ENCODE data around the gene ZGPAT. TPM values are rescaled to one million over a fixed set of nuclear protein-coding genes. Genes with fewer than 3 reads are reported as not detected.

The ZGPAT gene
- total and polyA plus RNA-seq, 5 donors, result 14.5 to 29.5 (median 17.6) TPM

GRCh38 chr20:63737695-63737944, 29.8 kb downstream of the ZGPAT start:
- intact Hi-C loops (cut with DNase I), result loop anchor here in 1 of 4 donors (10.0 kb wide), 1 partner anchor 93 kb away; no protein-coding TSS in a partner anchor
- H3K4me3 ChIP-seq (ENCODE audit: low read length), result peak overlapping the region; percentile 7
- no peak for DNase-seq
- no peaks in the 10 kb centered on the region for H3K9me3 ChIP-seq (ENCODE audit: control insufficient read depth, low read length)
- 14% methylated on average over 26 of the region's 26 CpGs for WGBS
- H3K27ac ChIP-seq (ENCODE audit: low read length), result no peak overlapping the region
- ATAC-seq, result no peak
- no peaks in the 10 kb centered on the region for H3K27me3 ChIP-seq (ENCODE audit: control insufficient read depth, insufficient read depth)
- peaks cover 5% of the 10 kb centered on the region for H3K4me1 ChIP-seq (ENCODE audit: control insufficient read depth, insufficient read depth, low read length)

DNA sequence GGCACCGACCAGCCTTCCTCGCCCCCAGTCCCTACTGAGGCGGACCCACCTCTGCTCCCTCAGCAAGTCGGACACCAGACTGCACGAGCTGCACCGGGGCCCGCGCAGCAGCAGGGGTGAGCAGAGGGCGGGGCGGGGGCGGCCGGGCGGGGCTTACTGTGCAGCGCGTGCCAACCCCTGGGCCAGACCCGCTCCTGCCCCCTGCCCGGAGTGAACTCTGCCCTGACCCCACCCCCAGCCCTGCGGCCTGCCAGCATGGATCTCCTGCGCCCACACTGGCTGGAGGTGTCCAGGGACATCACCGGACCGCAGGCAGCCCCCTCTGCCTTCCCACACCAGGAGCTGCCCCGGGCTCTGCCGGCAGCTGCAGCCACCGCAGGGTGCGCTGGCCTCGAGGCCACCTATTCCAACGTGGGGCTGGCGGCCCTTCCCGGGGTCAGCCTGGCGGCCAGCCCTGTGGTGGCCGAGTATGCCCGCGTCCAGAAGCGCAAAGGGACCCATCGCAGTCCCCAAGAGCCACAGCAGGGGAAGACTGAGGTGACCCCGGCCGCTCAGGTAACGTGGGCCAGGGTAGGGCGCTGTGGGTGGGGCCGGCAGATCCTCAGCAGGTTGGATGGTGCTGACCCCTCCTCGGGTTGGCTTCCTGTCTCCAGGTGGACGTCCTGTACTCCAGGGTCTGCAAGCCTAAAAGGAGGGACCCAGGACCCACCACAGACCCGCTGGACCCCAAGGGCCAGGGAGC, 30.3 kb downstream of the ZGPAT start:
- Histone ChIP-seq H3K27me3 (ENCODE audit: control insufficient read depth, insufficient read depth) (no peaks in the 10 kb centered on the region), H3K4me3 (ENCODE audit: low read length) (peak overlapping the region; percentile 7), H3K4me1 (ENCODE audit: control insufficient read depth, insufficient read depth, low read length) (peaks cover 5% of the 10 kb centered on the region), H3K9me3 (ENCODE audit: control insufficient read depth, low read length) (no peaks in the 10 kb centered on the region), H3K27ac (ENCODE audit: low read length) (no peak overlapping the region)
- no peak for ATAC-seq
- intact Hi-C loops (cut with DNase I), result loop anchor here in 1 of 4 donors (10.0 kb wide), 1 partner anchor 93 kb away; no protein-coding TSS in a partner anchor
- 26% methylated on average over 43 of the region's 43 CpGs for WGBS
- peak in 2 of 3 donors; percentile 73 to 80 for DNase-seq

DNA sequence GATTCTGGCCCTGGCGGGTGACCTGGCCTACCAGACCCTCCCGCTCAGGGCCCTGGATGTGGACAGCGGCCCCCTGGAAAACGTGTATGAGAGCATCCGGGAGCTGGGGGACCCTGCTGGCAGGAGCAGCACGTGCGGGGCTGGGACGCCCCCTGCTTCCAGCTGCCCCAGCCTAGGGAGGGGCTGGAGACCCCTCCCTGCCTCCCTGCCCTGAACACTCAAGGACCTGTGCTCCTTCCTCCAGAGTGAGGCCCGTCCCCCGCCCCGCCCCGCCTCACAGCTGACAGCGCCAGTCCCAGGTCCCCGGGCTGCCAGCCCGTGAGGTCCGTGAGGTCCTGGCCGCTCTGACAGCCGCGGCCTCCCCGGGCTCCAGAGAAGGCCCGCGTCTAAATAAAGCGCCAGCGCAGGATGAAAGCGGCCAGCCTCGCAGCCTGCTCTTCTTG, 30.9 kb downstream of the ZGPAT start:
- DNase-seq (peak; percentile 76 to 92 (median 91)), ATAC-seq (peak; percentile 24 to 33)
- Histone ChIP-seq H3K27ac (ENCODE audit: low read length) (peak overlapping the region; percentile 63), H3K9me3 (ENCODE audit: control insufficient read depth, low read length) (no peaks in the 10 kb centered on the region), H3K27me3 (ENCODE audit: control insufficient read depth, insufficient read depth) (no peaks in the 10 kb centered on the region), H3K4me1 (ENCODE audit: control insufficient read depth, insufficient read depth, low read length) (peaks cover 5% of the 10 kb centered on the region), H3K4me3 (ENCODE audit: low read length) (peak overlapping the region; percentile 53)
- WGBS, result 14% methylated on average over 26 of the region's 26 CpGs
- intact Hi-C loops (cut with DNase I), result loop anchor here in 1 of 4 donors (10.0 kb wide), 1 partner anchor 94 kb away; no protein-coding TSS in a partner anchor

GRCh38 chr20:63739130-63740069, 31.6 kb downstream of the ZGPAT start, which contains the start of gene SLC2A4RG:
Gene SLC2A4RG (plus strand): TSS chr20:63739776. CDS start chr20:63739913, 137 bp downstream.
- intact Hi-C loops (cut with DNase I), result loop anchor here in 1 of 4 donors (10.0 kb wide), 1 partner anchor 95 kb away; no protein-coding TSS in a partner anchor
- Histone ChIP-seq H3K4me1 (ENCODE audit: control insufficient read depth, insufficient read depth, low read length) (peaks cover 5% of the 10 kb centered on the region), H3K4me3 (ENCODE audit: low read length) (peak within 1 kb of the TSS; percentile 87), H3K27me3 (ENCODE audit: control insufficient read depth, insufficient read depth) (no peaks in the 10 kb centered on the region), H3K27ac (ENCODE audit: low read length) (peak within 1 kb of the TSS; percentile 83), H3K9me3 (ENCODE audit: control insufficient read depth, low read length) (no peaks in the 10 kb centered on the region)
- WGBS, result 1% methylated on average over 134 of the region's 136 CpGs
- DNase-seq (peak; percentile 86 to 94 (median 93)), ATAC-seq (peak; percentile 60 to 70)

DNA sequence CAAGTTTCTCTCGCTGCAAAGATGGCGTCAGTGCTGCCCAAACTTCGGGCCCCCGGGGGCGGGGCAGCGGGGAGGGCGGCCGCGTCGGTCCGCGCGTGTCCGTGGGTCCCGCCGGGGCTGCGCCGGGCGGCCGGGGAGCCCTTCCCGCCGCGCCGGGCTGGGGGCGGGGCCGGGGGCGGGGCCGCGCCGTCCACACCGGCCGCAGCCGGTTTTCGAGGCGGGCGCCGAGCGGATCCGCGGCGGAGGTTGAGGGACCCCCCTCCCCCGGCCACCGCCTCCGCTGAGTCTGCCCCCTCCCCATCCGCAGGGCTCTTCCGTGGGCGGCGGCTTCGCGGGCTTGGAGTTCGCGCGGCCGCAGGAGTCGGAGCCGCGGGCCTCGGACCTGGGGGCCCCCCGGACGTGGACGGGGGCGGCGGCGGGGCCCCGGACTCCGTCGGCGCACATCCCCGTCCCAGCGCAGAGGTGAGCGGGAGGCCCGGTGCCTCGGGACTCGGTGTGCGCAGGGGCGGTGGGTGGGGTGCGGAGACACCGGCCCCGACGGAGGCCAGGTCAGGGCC, 32.3 kb downstream of the ZGPAT start:
- under 1% methylated on average over 78 of the region's 80 CpGs for WGBS
- H3K4me1 ChIP-seq (ENCODE audit: control insufficient read depth, insufficient read depth, low read length), result peaks cover 5% of the 10 kb centered on the region

GRCh38 chr20:63740627-63741353, 33.0 kb downstream of the ZGPAT start:
- intact Hi-C loops (cut with DNase I), result no loop called here
- DNase-seq (peak; percentile 94 to 99 (median 98)), ATAC-seq (peak; percentile 82 to 83)
- Histone ChIP-seq H3K4me3 (ENCODE audit: low read length) (peak overlapping the region; percentile 87), H3K9me3 (ENCODE audit: control insufficient read depth, low read length) (no peaks in the 10 kb centered on the region), H3K27ac (ENCODE audit: low read length) (peak overlapping the region; percentile 83), H3K4me1 (ENCODE audit: control insufficient read depth, insufficient read depth, low read length) (peaks cover 5% of the 10 kb centered on the region), H3K27me3 (ENCODE audit: control insufficient read depth, insufficient read depth) (no peaks in the 10 kb centered on the region)
- WGBS, result under 1% methylated on average over 29 of the region's 29 CpGs

More for the DNA sequence above, 32.3 kb downstream of the ZGPAT start:
- Histone ChIP-seq H3K4me3 (ENCODE audit: low read length) (peak overlapping the region; percentile 87), H3K9me3 (ENCODE audit: control insufficient read depth, low read length) (no peaks in the 10 kb centered on the region), H3K27ac (ENCODE audit: low read length) (peak overlapping the region; percentile 83), H3K27me3 (ENCODE audit: control insufficient read depth, insufficient read depth) (no peaks in the 10 kb centered on the region)
- intact Hi-C loops (cut with DNase I), result no loop called here
- DNase-seq (peak; percentile 64 to 88 (median 86)), ATAC-seq (peak; percentile 0)

- Histone ChIP-seq H3K27me3 (ENCODE audit: control insufficient read depth, insufficient read depth) (no peaks in the 10 kb centered on the region), H3K9me3 (ENCODE audit: control insufficient read depth, low read length) (no peaks in the 10 kb centered on the region), H3K4me3 (ENCODE audit: low read length) (peak overlapping the region; percentile 87), H3K4me1 (ENCODE audit: control insufficient read depth, insufficient read depth, low read length) (peaks cover 5% of the 10 kb centered on the region), H3K27ac (ENCODE audit: low read length) (peak overlapping the region; percentile 83)
- DNase-seq (no peak), ATAC-seq (no peak)
- intact Hi-C loops (cut with DNase I), result no loop called here
- 23% methylated on average over 6 of the region's 6 CpGs for WGBS
Measured at GRCh38 chr20:63741354-63741675, 33.5 kb downstream of the ZGPAT start.

GRCh38 chr20:63741676-63742380, 34.0 kb downstream of the ZGPAT start:
- peak in 2 of 3 donors; percentile 67 to 76 for DNase-seq
- ATAC-seq, result no peak
- intact Hi-C loops (cut with DNase I), result no loop called here
- Histone ChIP-seq H3K9me3 (ENCODE audit: control insufficient read depth, low read length) (no peaks in the 10 kb centered on the region), H3K4me3 (ENCODE audit: low read length) (no peak overlapping the region), H3K27ac (ENCODE audit: low read length) (peak overlapping the region; percentile 83), H3K27me3 (ENCODE audit: control insufficient read depth, insufficient read depth) (no peaks in the 10 kb centered on the region), H3K4me1 (ENCODE audit: control insufficient read depth, insufficient read depth, low read length) (peaks cover 5% of the 10 kb centered on the region)
- 75% methylated on average over 30 of the region's 30 CpGs for WGBS

GRCh38 chr20:63742381-63743024, 34.7 kb downstream of the ZGPAT start:
- ATAC-seq (no peak), DNase-seq (peak in 2 of 3 donors; percentile 66 to 71)
- peaks cover 5% of the 10 kb centered on the region for H3K4me1 ChIP-seq (ENCODE audit: control insufficient read depth, insufficient read depth, low read length)
- no peaks in the 10 kb centered on the region for H3K27me3 ChIP-seq (ENCODE audit: control insufficient read depth, insufficient read depth)
- no peaks in the 10 kb centered on the region for H3K9me3 ChIP-seq (ENCODE audit: control insufficient read depth, low read length)
- no peak overlapping the region for H3K27ac ChIP-seq (ENCODE audit: low read length)
- intact Hi-C loops (cut with DNase I), result no loop called here
- H3K4me3 ChIP-seq (ENCODE audit: low read length), result no peak overlapping the region
- 82% methylated on average over 37 of the region's 37 CpGs for WGBS

Measured in right cardiac atrium (tissue), 5 donors.